HG03469 (cell line): ENCODE data around the gene CSNK1G2.
"Not testable (repeated sequence)": the region's sequence is repeated elsewhere in the genome, so short reads cannot be mapped to it uniquely, and the experiment has no call there.

ENCODE experiments used
- ATAC-seq: cut with Tn5 transposase; IDR thresholded peaks from one replicate; pipeline ENCODE4 v1.9.1; 2021; ENCODE audit warnings: mild to moderate bottlenecking, moderate library complexity, moderate number of reproducible peaks; ENCODE audit not compliant: unreplicated experiment

CSNK1G2 gene

GRCh38 chr19:1986357-1987162, 45.6 kb downstream of the CSNK1G2 start:
- ATAC-seq, result no peak

DNA sequence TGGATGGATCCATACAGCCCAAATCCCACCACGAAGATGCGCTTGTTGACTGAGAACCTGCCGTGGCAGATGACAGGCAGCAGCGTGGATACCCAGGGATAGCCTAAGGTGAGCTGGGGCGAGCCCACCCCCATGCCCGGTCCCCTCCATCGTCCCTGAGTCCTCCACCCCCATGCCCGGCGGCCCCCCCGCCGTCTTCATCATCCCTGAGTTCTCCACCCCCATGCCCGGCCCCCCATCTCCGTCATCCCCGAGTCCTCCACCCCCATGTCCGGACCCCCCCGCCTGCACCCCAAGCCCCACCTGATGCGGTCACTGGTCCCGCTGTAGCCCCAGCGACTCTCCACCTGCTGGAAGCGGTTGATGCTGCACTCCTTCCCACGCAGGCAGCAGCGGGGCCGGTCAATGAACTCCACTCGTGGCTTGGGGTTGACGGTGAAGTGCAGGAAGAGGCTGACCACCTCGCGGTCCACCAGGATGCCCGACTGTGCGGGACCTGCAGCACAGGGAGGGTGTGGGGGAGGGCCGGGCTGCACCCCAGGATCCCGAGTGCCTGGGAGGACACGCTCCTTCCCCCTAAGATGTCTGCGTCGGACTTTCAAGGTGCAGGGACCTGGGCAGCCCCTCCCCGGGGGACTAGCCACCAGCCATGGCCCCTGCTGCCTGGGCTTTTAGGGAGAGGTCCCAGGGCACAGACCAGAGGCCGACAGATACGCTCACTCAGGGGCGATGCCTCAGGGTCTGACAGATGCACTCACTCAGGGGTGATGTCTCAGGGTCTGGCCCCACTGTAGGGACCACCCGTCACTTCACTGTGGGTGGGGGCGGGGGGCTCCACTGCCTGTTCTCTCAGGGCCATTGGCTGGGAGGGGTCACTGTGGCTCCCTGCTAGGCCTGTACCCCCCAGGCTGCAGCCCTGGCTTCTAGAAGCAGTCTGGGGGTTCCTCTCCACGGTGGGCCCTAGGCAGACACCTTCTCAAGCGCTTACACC, 46.5 kb downstream of the CSNK1G2 start:
- no peak for ATAC-seq

- not testable (repeated sequence) for ATAC-seq
Measured at GRCh38 chr19:1988464-1988863, 47.5 kb downstream of the CSNK1G2 start.

DNA sequence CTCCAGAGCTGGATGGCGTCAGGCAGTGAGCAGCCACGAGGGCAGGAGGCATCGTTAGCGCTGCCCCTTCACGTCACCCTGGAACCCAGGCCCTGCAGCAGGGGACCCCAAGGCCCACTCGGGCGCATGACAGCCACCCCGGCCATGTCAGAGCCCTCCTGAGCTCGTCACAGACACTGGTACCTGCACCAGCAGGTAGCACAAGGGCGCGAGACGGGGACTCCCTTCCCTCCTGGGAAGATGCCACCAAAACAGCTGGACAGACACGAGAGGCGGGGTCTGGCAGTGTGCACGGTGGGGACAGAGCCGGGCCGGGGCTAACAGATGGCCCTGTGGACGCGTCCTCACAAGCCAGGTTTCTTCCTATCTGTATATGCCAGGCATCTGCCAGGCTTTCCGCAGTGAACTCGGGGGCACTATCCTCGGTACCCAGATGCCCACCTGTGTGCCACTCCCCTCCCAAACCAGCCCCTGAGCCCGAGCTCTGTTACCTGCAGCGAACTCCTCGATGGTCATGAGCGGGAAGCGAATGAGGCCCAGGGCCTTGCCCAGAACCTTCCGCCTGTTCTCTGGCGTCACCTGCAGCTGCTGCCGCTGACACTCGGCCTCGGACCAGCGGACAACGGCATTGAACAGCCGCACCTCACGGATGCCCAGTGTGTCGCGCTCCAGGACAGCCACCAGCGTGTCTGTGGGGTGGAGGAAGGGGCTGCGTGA, 48.7 kb downstream of the CSNK1G2 start:
- no peak for ATAC-seq

DNA sequence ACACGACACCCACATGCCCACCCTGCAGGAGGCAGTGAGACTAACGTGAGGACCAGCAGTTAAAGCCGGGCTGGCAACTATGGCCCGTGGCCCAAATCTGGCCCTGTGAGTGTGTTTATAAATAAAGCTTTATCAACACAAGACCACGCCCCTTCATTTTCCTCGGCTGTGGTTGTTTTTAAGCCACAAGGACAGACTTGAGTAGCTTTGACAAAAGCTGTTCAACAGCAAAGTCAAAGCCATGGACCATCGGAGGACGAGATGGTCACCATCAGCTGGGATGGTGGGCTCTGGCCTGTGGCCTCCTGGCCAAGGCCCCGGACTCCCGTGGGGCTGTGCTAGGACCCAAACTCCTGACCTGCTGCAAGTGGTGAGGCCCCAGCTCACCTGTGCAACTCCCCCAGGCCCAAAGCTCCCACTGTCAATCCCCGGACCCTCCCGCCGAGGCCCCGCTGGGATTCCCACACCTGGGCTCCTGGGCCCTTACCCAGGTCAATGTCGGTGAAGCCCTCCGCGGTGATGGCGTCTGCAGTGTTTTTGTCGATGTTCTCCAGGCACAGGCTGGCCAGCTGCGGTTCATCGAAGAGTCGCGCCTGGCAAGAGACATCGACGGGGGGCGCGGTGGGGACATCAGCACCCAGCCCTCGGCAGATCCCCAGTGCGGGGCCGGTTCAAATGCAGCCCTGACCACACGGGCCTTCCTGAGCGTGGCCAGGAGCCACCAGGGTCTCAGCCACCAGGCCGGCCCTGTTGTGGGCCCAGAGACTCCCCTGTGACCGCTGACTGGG, 49.5 kb downstream of the CSNK1G2 start:
- no peak for ATAC-seq

- ATAC-seq, result no peak
Measured at GRCh38 chr19:1991018-1991913, 50.3 kb downstream of the CSNK1G2 start.

DNA sequence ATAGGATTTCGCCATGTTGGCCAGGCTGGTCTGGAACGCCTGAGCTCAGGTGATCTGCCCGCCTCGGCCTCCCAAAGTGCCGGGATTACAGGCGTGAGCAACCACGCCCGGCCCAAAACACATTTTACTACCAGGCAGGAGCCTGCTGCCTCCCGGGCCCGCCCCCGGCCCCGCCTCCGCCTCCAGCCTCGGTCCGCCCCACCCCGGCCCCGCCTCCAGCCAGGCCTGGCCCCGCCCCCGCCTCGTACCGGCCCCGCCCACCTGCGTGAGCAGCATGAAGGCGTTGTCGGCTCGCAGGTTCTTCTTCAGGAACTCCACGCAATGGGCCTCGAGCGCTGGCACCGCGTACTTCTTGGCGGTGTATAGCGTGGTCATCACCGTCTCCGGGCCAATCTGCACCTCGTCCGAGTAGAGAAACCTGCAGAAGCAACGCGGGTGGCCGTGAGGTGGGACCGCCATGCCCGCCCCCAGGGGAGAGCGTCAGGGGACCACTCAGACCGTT, 51.8 kb downstream of the CSNK1G2 start:
- ATAC-seq, result no peak

- ATAC-seq, result no peak
Measured at GRCh38 chr19:1997353-1998233, 56.6 kb downstream of the CSNK1G2 start.

DNA sequence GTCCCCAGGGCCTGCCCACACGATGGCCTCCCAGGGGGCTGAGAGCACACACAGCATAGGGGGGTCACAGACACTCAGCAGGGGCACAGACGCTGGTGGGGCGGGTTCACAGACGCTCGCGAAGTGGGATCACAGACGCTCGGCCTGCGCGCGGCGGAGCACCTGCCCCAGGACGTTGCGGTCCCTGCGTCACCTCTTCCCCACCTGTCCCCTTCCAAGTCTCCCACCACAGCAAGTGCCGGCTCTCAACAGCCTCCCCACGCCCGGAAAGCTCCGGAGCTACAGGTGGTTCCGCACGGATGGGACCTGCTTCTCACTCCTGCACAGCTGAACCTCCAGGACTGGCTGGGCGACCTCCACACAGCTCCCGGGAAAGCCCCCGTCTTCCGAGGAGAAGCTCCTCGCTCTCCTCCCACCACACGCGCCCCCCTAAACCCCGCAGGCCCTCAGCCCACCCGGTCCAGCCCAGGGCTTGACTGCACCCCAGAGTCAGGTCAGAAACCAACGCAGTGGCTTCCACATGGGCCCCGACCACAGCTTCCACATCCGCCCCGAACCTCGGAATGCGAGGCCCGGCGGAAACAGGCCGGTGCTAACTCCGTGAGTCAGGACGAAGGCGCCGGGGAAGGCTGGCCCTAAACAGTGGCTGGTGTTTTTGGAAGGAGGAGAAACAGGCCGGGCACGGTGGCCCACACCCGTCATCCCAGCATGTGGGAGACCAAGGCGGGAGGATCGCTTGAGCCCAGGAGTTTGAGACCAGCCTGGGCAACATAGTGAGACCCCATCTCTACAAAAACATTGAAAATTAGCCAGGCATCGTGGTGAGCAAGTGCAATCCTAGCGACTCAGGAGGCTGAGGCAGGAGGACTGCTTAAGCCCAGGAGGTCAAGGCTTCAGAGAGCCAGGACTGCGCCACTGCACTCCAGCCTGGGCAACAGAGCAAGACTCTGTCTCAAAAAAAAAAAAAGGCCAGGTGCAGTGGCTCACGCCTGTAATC, 58.0 kb downstream of the CSNK1G2 start:
- no peak for ATAC-seq

GRCh38 chr19:1999856-2000515, 59.0 kb downstream of the CSNK1G2 start:
- no peak for ATAC-seq

GRCh38 chr19:2003874-2004273, 62.9 kb downstream of the CSNK1G2 start:
- ATAC-seq, result no peak

DNA sequence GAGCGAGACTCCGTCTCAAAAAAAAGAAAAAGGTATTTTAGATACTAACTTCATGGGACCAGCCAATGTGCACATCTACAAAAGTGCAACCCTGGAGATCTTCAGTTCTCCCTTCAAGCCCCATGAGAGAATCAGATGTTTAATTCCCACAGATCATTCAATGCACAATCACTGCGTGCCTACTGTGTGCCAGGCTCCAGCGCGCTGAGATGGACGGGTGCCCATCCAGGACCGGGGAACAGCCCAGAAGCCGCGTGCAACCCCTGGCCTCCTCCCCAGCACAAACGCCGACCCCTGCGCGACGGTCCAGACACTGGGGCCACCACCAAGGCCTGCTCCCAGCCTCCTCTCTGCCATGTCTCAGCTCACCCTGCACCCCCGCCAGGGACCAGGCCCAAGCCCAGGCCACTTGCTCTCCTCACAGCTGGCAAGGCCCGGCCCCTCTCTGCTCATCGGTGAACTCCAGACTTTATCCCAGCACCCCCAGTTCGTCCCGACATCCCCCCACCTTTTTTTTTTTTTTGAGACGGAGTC, 69.2 kb downstream of the CSNK1G2 start:
- no peak for ATAC-seq

GRCh38 chr19:2011169-2011568, 70.2 kb downstream of the CSNK1G2 start:
- ATAC-seq, result no peak

- no peak for ATAC-seq
Measured at GRCh38 chr19:2012941-2013682, 72.1 kb downstream of the CSNK1G2 start.

DNA sequence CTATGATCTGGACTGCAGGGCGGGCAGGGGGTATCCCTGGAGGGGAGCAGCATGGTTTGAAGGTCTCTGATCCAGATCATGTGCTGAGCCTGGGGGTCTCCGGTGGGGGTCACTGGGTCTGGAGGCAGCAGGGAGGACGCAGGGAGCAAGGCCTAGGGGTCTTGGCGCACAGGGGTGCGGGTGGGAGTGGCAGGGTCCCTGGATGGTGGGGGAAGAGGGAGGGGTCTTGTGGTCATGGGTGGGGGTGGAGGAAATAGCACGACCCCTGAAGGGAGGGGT, 72.7 kb downstream of the CSNK1G2 start:
- ATAC-seq, result no peak

- no peak for ATAC-seq
Measured at GRCh38 chr19:2014131-2014571, 73.2 kb downstream of the CSNK1G2 start.
